Activated naive CD8-positive, alpha-beta T cell (primary cell): ENCODE results near the gene FERMT1.

Experiments
- H3K27ac Mint-ChIP-seq: one replicate; pipeline ENCODE4 v1.8.0; 2021; ENCODE audit warnings: mixed read lengths
- H3K27me3 Mint-ChIP-seq: one replicate; pipeline ENCODE4 v1.8.0; 2021; ENCODE audit warnings: mixed read lengths
- H3K36me3 Mint-ChIP-seq: one replicate; pipeline ENCODE4 v1.8.0; 2021; ENCODE audit warnings: mixed read lengths
- H3K4me1 Mint-ChIP-seq: one replicate; pipeline ENCODE4 v1.8.0; 2021; ENCODE audit warnings: low read depth, mixed read lengths
- H3K4me3 Mint-ChIP-seq: one replicate; pipeline ENCODE4 v1.8.0; 2021; ENCODE audit warnings: mild to moderate bottlenecking, mixed read lengths
- H3K9me3 Mint-ChIP-seq: one replicate; pipeline ENCODE4 v1.8.0; 2021; ENCODE audit warnings: low read depth, mixed read lengths

FERMT1 gene, protein sequence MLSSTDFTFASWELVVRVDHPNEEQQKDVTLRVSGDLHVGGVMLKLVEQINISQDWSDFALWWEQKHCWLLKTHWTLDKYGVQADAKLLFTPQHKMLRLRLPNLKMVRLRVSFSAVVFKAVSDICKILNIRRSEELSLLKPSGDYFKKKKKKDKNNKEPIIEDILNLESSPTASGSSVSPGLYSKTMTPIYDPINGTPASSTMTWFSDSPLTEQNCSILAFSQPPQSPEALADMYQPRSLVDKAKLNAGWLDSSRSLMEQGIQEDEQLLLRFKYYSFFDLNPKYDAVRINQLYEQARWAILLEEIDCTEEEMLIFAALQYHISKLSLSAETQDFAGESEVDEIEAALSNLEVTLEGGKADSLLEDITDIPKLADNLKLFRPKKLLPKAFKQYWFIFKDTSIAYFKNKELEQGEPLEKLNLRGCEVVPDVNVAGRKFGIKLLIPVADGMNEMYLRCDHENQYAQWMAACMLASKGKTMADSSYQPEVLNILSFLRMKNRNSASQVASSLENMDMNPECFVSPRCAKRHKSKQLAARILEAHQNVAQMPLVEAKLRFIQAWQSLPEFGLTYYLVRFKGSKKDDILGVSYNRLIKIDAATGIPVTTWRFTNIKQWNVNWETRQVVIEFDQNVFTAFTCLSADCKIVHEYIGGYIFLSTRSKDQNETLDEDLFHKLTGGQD

DNA sequence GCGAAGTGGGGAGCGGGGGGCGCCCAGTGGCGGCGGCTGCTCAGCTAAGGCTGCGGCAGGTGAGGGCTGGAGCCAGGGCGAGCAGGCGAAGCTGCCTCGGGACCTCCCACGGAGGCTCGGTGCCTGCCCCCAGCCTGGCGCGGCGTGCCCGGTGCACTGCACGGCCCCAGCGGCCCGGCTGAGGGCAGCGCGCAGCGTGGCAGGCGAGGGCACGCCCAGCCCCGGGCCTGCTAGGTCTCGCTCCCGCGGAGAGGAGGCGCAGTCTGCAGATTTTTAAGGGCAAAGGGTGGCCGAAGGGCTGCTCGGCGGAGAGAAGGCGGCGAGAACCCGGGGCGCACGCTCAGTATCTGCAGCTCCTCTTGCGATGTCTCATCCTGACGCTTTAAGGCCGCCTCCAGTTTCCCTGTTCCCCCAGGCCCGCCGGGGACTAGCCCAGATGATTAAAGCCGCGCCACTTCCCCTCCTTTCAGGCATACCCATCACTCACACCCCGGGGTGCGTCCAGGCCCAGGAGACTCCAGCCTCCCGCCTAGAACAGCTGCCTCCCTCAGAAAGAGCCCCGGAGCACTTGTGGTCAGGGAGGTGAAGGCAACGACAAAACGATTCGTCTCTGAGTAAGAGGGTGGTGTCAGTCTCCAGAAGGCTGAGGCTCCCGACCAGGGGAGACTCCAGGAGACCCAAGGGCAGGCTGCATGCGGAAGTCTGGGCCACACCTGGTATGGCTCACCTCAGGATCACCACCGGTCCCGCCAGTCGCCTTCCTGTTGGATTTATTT is at the start of gene FERMT1:
FERMT1 (minus strand) TSS at position 158 of the 776 bp plus-strand sequence. CDS start 3,476 bp downstream, outside the sequence.
- H3K27me3 Mint-ChIP-seq = peaks cover 26% of the 10 kb centered on the region
- no peaks in the 10 kb centered on the region for H3K9me3 Mint-ChIP-seq
- no peaks in the 10 kb centered on the region for H3K36me3 Mint-ChIP-seq

DNA sequence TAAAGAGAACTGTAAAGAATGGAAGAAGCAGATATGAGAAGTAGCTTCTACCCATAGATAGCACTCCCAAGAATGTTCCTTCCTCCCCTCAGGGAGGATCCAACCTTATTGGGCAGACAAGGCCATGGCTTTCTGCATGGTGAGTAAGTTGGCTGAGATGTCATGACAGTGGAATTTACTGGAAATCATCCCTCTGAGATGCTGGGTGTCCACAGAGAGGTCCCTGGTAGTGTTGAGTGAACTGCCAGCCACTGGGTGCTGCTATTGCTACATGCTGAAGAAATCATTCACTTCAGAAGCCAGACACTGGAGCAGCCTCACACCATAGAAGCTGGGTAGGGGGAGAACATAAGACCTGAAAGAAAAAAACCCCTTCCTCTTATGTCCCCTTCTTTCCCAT is 46.4 kb upstream of the FERMT1 start:
- no peaks in the 10 kb centered on the region for H3K4me1 Mint-ChIP-seq
- peaks cover 7% of the 10 kb centered on the region for H3K27me3 Mint-ChIP-seq
- H3K4me3 Mint-ChIP-seq = no peak overlapping the region
- H3K9me3 Mint-ChIP-seq = peaks cover 8% of the 10 kb centered on the region
- H3K27ac Mint-ChIP-seq = no peak overlapping the region
- H3K36me3 Mint-ChIP-seq = no peaks in the 10 kb centered on the region

More for the DNA sequence above, at the start of gene FERMT1:
- peak within 1 kb of the TSS; percentile 74 for H3K4me3 Mint-ChIP-seq
- H3K27ac Mint-ChIP-seq = no peak within 1 kb of the TSS
- peaks cover 6% of the 10 kb centered on the region for H3K4me1 Mint-ChIP-seq

DNA sequence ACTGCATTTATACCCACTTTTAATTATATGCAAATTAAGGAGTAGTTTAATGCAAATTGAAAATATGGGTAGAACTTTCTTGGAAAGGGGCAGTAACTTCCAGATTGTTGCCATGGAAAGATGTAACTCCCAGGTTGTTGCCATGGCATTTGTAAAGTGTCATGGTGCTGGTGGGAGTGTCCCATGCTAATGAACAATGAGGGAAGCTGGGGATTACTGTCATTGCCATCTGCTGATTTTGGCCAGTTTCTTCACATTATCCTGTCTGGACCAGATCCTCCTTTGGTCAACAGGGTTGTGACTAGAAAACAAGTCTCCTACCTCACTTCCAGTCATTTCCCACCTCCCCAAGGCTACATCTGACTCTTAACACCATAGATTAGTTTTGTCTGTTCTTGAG is 45.4 kb upstream of the FERMT1 start:
- H3K27me3 Mint-ChIP-seq = peaks cover 7% of the 10 kb centered on the region
- H3K9me3 Mint-ChIP-seq = peaks cover 8% of the 10 kb centered on the region
- H3K4me1 Mint-ChIP-seq = no peaks in the 10 kb centered on the region
- no peaks in the 10 kb centered on the region for H3K36me3 Mint-ChIP-seq
- H3K4me3 Mint-ChIP-seq = no peak overlapping the region
- no peak overlapping the region for H3K27ac Mint-ChIP-seq

DNA sequence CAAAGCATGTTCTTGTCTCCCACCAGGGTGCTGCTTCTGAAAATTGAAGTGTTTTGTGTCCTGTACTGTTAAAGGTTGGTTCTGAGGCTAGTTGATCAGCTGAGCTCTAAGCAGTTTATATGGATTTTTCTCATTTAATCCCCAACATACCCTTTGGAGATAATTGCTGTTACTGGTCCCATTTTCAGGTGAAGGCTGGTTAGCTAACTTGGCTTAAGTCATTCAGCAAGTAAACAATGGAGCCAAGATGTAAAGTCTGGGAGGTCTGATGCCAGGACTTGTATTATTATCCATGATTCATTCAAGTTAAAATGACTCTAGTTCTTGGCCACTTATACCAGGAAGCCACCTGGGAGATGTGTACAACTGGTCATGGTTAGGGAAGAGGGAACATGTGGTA is 42.5 kb upstream of the FERMT1 start:
- no peaks in the 10 kb centered on the region for H3K36me3 Mint-ChIP-seq
- no peaks in the 10 kb centered on the region for H3K9me3 Mint-ChIP-seq
- H3K27ac Mint-ChIP-seq = no peak overlapping the region
- H3K4me3 Mint-ChIP-seq = no peak overlapping the region
- H3K27me3 Mint-ChIP-seq = peaks cover 10% of the 10 kb centered on the region
- H3K4me1 Mint-ChIP-seq = no peaks in the 10 kb centered on the region

DNA sequence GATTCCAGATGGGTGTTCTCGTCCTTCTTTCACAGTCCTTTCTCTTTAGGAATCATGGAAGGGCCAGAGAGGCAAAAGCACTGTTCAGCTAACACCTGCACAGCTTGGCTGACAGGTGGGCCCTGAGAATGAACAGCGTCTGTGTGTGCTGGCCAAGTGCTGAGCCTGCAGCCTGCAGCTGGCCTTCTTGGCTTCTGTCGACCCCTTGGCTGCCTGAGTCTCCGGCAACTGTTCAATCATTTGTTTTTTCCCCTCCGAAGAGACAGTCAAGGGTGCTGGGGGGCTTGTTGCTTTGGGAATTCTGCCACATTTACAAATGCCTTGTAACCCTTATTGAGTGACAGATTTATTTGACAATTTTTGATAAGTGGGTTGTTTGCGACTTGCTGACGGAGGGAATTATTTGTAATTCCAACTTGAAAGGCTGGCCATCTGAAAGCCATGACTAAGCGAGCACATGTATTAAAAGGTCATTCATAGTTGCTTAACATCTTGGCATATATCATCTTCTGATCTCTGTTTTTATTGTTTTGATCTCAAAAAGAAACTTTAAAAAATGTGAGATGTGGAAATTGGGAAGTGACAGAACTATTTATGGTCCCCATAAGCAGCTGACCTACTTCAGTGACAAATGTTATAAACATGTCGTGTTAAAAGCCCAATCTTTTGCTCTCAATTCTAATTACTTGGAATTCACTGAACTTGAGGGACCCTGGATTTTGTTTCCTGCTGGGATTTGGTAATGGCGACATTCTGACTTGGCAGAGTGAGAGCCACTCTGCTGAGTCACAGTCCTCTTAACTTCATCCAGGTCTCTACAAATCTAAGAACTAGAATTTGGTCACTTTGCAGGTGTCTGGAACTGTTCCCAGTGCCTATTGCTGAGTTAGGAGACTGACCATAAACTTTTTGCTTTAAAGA is 41.9 kb upstream of the FERMT1 start:
- Mint-ChIP-seq H3K9me3 (no peaks in the 10 kb centered on the region), H3K36me3 (no peaks in the 10 kb centered on the region), H3K27me3 (peaks cover 10% of the 10 kb centered on the region), H3K4me1 (no peaks in the 10 kb centered on the region), H3K27ac (no peak overlapping the region), H3K4me3 (no peak overlapping the region)

DNA sequence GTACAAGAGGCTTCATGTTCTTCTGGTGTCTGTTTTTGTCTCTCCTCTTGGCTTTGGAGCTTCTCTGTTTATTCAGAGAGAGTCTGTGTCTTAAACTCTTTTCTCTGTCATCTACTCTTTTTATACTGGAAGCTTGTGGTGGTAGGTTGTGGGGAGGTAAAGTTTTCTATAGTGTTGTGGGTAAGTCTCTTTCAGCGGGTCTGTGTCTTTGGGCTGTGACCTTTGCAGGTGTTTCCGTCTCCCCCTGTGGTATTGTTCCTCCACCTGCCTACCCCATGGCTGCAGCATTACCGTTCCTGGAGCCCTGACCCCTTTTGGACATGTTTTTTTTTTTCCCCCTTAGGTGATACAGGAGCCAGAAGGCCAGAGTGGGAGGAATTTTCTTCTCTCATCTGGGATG is 37.9 kb upstream of the FERMT1 start:
- Mint-ChIP-seq H3K36me3 (no peaks in the 10 kb centered on the region), H3K27me3 (peaks cover 14% of the 10 kb centered on the region), H3K9me3 (peaks cover 6% of the 10 kb centered on the region), H3K4me3 (no peak overlapping the region), H3K27ac (no peak overlapping the region), H3K4me1 (no peaks in the 10 kb centered on the region)

DNA sequence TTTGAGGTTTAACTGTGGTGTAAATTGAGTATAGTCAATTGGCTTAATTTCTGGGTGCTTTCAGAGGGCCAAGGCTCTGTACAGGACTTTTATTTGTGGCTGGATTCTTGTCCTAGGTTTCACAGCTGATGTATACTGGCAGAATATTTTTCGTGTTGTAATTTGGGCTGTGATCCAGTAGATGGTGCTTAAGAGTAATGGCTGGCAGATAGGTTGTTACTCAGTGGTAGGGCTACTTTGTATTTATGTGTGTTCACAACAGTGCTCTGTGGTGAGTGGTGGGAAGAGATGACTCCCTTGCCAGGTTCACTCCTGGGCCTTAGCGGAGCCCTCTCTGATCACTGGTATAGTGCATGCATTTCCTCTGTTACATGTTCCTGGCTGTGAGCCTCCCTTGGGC is 34.5 kb upstream of the FERMT1 start:
- H3K36me3 Mint-ChIP-seq = no peaks in the 10 kb centered on the region
- H3K27me3 Mint-ChIP-seq = peaks cover 17% of the 10 kb centered on the region
- H3K4me1 Mint-ChIP-seq = no peaks in the 10 kb centered on the region
- peaks cover 10% of the 10 kb centered on the region for H3K9me3 Mint-ChIP-seq
- H3K27ac Mint-ChIP-seq = no peak overlapping the region
- no peak overlapping the region for H3K4me3 Mint-ChIP-seq

DNA sequence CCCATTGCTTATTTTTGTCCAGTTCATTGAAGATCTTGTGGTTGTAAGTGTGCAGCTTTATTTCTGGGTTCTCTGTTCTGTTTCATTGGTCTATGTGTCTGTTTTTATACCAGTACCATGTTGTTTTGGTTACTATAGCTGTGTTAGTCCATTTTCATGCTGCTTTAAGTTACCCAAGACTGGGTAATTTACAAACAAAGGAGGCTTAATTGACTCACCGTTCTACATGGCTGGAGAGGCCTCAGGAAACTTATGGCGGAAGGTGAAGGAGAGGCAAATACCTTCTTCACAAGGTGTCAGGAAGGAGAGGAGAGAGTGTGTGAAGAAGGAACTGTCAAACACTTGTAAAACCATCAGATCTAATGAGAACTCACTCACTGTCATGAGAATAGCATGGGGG is 29.9 kb upstream of the FERMT1 start:
- Mint-ChIP-seq H3K4me1 (no peaks in the 10 kb centered on the region), H3K27me3 (peaks cover 19% of the 10 kb centered on the region), H3K27ac (no peak overlapping the region), H3K4me3 (no peak overlapping the region), H3K36me3 (no peaks in the 10 kb centered on the region), H3K9me3 (peaks cover 10% of the 10 kb centered on the region)

DNA sequence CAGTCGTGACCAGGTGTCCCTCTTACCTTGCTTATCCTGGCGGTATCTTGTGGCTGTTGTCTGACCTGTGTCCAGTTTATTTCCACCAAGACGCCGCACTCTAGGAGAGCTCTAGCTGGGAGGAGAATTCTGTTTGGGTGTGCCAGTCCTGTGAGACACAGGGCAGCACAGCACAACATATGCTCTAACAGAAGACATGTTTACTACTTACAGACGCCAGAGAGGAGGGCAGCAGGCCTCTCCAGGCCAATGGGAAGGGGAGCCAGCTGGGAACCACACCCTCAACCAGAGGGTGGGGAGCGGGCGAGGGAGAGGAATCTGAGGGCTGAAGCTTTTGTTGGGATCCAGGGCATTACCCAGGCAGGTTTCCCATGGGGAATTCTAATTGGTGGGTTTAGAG is 25.2 kb upstream of the FERMT1 start:
- Mint-ChIP-seq H3K4me1 (no peaks in the 10 kb centered on the region), H3K4me3 (no peak overlapping the region), H3K36me3 (no peaks in the 10 kb centered on the region), H3K9me3 (no peaks in the 10 kb centered on the region), H3K27me3 (peaks cover 12% of the 10 kb centered on the region), H3K27ac (no peak overlapping the region)

DNA sequence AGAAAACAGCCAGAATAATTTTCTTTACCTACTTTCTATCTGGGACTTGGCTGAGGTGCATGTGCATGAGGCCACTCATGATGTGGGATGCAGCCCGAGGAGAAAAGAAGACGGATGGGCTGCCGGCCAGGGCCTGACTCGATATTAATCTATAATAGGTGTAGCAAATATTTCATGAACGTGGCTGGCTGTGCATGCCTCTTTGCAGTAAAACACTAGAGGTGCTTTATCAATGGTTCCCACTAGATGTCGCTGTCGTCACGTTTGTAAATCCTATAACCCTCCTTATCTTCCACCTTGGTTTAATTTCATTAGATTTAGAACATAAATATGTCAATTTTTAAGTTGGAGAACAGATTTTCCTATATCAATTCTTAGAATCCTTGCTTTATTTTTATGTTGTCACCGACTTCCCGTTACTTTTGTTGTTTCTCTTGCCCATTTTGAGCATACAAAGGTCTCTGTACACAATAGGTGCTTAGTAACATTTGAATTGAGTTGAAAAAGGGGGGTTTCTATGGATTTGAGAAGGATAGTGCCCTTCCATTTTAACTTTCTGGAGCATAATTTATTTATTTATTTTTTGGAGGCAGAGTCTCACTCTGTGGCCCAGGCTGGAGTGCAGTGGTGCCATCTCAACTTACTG is 19.6 kb upstream of the FERMT1 start:
- no peaks in the 10 kb centered on the region for H3K4me1 Mint-ChIP-seq
- peaks cover 11% of the 10 kb centered on the region for H3K27me3 Mint-ChIP-seq
- H3K36me3 Mint-ChIP-seq = no peaks in the 10 kb centered on the region
- H3K9me3 Mint-ChIP-seq = no peaks in the 10 kb centered on the region
- H3K4me3 Mint-ChIP-seq = no peak overlapping the region
- H3K27ac Mint-ChIP-seq = no peak overlapping the region

DNA sequence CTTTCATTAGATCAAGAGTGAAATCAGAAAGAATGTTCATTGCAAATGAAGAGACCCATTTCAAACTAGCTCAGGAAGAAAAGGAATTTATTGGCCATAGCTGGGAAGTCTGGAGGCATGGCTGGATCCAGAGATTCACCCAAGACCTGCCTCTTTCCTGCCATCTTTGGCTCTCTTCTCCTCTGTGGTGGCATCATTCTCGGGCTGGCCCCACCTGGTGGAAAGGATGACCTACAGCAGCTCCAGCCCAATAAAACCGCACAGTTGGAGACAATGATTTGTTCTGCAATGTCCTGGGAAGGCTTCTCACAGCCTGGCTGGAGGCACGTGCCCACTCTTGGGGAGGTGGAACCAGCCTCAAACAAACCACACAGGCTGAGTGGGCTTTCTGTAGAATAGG is 18.1 kb upstream of the FERMT1 start:
- Mint-ChIP-seq H3K36me3 (no peaks in the 10 kb centered on the region), H3K4me3 (no peak overlapping the region), H3K4me1 (no peaks in the 10 kb centered on the region), H3K9me3 (no peaks in the 10 kb centered on the region), H3K27me3 (peaks cover 16% of the 10 kb centered on the region), H3K27ac (no peak overlapping the region)

DNA sequence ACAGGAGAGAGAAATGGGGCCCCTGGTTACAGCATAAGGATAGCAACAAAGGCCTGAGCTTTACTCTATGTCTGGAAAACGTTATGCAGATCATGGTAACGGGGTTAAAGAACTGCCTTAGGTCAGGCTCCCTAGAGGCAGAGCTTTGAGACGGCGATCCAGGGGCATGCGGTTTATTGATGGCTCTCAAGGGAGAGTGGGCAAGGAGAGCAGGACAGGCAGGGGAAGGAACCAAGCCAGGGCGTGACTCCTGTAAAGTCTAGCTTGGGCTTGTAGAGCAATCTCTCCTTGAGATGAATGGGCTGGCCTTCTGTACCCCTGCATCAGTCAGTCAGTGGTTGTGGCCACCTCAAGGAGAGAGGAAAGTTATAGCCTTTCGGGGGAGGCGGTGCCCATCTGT is 12.5 kb upstream of the FERMT1 start:
- no peak overlapping the region for H3K27ac Mint-ChIP-seq
- H3K9me3 Mint-ChIP-seq = no peaks in the 10 kb centered on the region
- peaks cover 14% of the 10 kb centered on the region for H3K27me3 Mint-ChIP-seq
- H3K4me3 Mint-ChIP-seq = no peak overlapping the region
- no peaks in the 10 kb centered on the region for H3K36me3 Mint-ChIP-seq
- H3K4me1 Mint-ChIP-seq = no peaks in the 10 kb centered on the region

DNA sequence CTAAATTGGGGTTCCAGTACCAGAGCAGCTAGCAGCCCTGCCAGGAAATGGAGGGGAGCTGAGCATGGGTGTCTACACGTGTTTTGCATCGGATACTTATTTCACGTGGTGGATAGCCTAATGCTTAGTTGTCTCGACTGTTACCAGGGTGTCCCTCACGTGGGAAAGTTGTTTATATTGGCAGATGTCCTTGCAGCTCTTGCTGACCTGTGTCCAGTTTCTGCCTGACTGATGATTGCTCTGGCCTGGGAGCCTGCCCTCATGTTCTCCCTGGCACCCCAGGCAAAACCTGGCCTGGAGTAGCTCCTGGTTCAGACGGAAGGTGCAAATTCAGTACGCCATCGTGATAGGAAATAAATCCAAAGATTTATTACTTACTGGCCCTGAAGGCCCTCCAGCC is 11.8 kb upstream of the FERMT1 start:
- H3K36me3 Mint-ChIP-seq = no peaks in the 10 kb centered on the region
- no peak overlapping the region for H3K27ac Mint-ChIP-seq
- no peaks in the 10 kb centered on the region for H3K9me3 Mint-ChIP-seq
- no peak overlapping the region for H3K4me3 Mint-ChIP-seq
- H3K27me3 Mint-ChIP-seq = peaks cover 14% of the 10 kb centered on the region
- no peaks in the 10 kb centered on the region for H3K4me1 Mint-ChIP-seq

DNA sequence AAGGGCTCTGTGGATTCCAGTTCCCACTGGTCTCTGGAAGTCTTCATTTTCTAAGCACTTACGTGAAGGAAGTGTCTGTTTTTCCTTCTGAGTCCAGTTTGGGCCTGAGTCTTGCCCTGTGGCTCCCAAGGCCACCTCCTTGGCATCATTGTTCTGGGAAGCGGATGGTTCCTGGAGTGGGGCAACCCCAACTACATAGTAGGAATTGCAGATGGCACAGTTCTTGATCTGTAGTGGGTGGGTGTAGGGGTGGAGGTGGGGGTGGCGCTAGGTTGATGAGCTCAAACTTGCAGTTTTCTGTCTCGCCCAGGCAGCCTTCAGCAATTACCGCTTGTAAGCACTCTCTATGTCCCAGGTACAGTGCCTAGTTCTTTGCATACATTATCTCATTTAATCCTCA is 7.2 kb upstream of the FERMT1 start:
- Mint-ChIP-seq H3K4me3 (no peak overlapping the region), H3K36me3 (no peaks in the 10 kb centered on the region), H3K9me3 (no peaks in the 10 kb centered on the region), H3K27ac (no peak overlapping the region), H3K4me1 (no peaks in the 10 kb centered on the region), H3K27me3 (peaks cover 11% of the 10 kb centered on the region)
